HG03060 (cell line): Measurements from ENCODE around the gene ARMC6.
"Not testable (repeated sequence)": the region's sequence is repeated elsewhere in the genome, so short reads cannot be mapped to it uniquely, and the experiment has no call there.

Experiments
- ATAC-seq: cut with Tn5 transposase; IDR thresholded peaks from one replicate; pipeline ENCODE4 v1.9.1; 2021; ENCODE audit warnings: low read depth, moderate number of reproducible peaks; ENCODE audit not compliant: unreplicated experiment

The ARMC6 gene

DNA sequence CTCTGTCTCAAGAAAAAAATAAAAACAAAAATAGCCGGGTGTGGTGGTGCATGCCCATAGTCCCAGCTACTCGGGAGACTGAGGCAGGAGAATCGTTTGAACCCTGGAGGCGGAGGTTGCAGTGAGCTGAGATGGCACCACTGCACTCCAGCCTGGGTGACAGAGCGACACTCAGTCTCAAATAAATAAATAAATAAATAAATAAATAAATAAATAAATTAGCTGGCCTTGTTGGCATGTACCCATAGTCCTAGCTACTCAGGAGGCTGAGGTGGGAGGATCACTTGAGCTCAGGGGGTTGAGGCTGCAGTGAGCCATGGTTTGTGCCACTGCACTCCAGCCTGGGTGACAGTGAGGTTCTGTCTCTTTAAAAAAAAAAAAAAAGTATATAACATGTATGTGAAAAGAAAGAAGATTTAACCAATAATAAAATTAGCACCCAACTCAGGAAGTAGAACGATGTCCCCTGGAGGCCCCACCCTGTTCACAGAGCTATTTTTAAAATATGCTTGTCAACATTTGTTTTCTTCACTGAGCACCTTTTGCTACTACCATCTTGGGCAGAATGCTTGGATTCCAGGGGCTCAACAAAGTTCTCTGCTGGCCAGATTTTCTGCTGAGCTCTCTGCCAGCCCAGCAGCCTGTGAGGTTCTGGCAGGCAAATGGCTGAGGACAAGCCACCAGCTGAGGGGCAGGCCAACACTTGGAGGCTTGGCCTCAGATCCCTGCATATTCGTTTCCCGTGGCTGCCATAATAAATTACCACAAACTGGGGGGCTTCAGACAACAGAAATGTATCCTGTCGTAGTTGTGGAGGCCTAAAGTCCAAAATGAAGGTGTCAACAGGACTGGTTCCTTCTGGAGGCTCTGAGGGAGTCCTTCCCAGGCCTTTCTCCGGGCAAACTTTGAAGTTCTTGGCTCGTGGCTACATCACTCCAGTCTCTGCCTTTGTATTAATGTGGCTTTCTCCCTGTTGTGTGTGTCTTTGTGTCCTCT lies 35.6 kb downstream of the ARMC6 start:
- ATAC-seq: no peak

DNA sequence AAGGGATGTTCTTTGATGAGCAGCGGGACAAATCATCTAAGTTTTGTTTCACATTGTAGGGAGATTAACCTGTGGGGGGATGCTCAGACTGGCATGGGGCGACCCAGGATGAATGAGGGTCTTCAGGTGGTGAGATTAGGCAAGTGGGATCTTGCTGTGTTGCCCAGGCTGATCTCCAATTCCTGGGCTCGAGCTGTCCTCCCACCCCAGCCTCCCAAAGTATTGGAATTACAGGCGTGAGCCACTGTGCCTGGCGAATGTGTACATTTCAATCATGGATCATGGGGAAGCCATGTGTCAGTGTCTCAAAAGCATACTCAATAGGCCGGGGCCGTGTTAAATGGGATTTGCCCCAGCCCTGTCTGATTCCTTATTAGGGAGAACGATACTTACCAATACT lies 38.5 kb downstream of the ARMC6 start:
- ATAC-seq: no peak

DNA sequence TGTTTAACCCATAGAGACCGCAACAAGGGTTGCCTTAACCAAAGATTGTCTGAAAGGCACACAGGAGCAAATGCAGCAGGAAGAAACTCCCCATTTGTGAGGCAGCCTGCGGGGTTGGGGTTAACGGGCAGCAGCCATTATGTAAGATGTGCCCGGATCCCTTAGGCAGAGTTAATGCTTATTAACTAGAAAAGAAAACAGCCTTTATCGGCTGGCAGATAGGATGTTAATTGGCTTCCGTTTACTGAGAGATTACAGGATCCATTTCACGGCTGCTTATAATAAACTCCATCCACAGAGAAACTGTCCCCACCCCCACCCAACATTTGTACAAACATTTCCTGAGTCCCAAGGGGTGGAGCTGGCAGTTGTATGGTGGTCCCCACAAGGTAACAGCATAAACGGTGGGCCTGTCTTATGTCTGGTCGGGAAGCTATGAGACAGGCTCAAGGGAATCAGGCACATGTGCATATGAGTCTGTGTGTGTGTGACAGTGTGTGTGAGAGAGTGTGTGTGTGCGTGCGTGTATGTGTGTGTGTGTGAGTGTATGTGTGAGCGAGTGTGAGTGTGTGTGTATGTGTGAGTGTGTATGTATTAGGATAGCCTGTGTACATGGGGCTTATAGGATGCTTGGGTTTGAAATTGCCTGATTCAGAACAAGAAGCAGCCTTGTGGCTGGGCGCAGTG lies 40.9 kb downstream of the ARMC6 start:
- no peak for ATAC-seq

DNA sequence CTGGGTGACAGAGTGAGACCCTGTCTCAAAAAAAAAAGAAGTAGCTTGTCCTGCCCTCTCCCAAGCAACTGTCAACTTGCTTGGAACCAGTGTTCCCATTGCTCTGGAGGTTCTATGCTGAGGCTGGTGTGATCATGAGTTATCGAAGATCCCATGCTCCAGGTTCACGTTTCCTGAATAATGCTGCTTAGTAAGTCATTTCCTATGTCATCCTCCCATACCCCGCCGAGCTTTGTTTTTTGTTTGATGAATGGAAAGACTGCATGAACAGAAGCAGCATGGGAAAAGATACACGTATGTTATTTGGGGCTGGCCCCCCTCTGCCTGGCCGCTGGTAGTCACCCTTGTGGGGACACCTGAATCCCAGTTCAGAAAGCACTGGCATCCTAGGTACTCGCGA lies 41.7 kb downstream of the ARMC6 start:
- ATAC-seq: no peak

DNA sequence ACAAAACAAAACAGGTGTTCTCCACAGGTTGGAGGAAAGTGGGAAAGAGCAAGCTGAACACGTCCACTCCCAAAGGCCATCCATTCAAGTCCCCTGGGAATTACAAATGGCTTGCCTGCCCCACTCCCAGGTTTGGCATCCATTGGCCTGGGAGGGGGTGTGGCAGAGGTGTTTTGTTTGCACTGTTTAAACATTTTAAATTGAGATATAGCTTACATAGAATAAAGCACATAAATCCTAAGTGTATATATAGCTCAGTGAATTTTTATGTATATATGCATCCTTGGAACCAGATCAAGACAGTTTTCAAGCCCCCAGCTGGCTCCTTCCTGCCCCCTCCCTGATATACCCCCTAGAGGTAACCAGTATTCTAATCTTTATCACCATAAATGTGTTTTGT lies 43.1 kb downstream of the ARMC6 start:
- no peak for ATAC-seq

DNA sequence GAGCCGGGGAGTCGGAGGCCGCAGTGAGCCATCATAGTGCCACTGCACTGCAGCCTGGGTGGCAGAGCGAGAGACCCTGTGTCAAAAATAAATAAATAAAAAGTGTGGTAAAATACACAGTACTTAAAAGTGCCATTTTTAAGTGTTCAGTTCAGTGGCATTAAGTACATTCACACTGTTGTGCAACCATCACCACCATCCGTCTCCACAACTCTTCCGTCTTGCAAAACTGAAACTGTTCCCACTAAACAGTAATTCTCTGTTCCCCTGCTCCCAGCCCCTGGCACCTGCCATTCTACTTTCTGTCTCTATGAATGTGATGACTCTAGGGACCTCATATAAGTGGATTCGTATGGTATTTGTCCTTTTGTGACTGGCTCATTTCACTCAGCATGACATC lies 43.7 kb downstream of the ARMC6 start:
- no peak for ATAC-seq

DNA sequence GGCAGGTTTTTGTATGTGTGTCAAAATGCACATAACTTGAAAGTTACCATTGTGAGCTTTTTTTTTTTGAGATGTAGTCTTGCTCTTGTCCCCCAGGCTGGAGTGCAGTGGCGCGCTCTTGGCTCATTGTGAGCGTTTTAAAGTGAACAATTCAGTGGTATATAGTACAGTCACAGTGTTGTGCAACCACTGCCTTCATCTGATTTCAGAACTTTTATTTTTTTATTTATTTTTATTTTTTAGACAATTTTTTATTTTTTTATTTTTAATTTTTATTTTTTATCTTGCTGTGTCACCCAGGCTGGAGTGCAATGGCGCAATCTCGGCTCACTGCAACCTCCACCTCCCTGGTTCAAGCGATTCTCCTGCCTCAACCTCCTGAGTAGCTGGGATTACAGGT lies 45.4 kb downstream of the ARMC6 start:
- no peak for ATAC-seq

DNA sequence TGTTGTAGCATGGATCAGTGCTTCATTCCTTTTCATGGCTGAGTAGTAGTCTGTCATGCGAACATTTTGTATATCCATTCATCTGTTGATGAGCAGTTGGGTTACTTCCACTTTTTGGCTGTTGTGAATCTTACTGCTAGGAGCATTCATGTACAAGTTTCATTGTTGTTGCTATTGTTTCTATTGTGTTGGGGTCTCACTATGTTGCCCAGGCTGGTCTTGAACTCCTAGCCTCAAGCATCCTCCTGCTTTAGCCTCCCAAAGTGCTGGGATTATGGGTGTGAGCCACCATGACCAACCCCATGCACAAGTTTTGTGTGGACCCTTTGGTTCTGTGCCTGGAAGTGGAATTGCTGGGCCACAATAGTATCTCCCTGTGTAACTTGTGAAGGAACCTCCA lies 46.2 kb downstream of the ARMC6 start:
- ATAC-seq: no peak

DNA sequence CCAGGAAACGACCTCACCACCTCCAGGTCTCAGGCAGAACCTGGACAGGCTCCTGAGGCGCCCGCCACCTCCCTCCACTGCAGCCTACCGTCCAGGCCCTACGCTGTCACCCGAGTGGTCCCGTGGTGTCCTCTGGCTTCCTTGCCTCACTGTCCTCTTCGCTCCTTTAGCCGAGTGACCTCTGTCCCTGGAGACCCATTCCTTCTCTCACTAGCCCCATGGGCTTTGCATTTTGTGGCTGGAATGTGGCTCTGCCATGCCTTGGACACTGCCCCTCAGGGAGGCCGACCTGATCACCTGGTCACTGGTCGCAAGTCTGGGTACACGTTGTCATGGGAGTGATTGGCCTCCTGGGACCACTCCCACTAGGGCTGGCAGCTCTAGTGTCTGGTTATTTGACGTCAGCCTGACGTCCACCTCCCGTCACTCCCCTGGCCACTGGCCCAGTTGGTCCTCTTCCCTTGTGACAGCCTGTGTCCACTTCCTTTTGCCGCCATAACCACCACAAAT lies 48.3 kb downstream of the ARMC6 start:
- ATAC-seq: no peak

DNA sequence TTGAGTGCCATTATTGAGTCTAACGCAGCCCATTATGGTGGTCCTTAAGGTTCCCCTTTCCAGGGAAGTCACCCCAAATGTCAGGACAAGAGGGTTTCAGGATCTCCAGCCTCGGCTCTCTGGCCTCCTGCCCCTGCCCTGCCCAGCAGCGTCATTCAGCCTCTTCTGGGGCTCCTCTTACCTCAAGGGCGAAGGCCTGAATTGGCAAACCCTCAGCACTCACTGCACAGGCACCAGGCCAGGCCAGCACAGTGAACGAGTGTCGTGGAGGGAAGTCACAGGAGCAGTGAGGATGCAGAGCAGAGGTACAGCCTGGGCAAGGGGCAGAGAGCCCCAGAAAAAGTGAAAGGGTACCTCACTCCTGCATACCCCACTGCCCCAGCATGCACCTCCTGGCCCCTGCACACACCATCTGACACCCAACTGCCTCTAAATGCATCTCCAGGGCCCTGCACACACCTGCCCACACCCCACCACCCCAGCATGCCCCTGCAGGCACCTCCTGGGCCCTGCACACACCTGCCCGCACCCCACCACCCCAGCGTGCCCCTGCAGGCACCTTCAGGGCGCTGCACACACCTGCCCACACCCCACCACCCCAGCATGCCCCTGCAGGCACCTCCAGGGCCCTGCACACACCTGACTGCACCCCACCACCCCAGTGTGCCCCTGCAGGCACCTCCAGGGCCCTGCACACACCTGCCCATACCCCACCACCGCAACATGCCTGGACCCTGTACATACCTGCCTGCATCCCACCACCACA lies 50.2 kb downstream of the ARMC6 start:
- no peak for ATAC-seq

DNA sequence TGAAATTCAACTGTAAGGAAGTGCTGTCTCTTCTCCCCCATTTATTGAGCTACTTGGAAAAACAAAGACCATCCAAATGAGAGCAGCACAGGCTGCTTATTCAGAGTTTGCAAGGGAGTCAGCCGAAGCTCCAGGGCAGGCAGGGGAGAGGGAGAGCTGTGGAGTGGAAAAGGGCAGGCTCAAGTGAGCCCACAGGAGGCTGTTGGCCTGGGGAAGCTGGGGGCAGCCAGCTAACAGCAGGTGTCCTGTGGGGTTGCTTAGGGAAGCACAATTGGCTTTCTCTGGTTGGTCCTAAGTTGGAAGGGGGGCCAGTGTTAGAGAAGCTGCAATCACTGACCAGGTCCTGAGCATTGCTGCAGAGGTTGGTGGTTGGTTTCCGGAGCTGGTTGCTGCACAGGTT lies 54.3 kb downstream of the ARMC6 start:
- no peak for ATAC-seq

DNA sequence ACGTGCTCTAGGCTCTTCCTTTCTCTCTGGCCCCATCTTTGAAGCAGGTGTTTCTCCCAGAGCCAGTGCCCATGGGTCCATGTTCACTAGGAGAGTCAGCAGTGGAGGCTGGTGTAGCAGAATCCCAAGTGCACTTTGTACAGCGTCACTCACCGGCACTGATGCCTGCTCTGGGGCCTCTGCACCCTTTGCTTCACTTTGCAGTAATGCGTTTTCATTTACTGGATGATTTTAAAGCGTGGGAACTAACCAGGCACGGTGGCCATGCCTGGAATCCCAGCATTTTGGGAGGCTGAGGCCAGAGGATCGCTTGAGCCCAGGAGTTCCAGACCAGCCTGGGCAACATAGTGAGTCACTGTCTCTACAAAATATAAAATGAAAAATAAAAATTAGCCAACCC lies 61.1 kb downstream of the ARMC6 start:
- no peak for ATAC-seq

DNA sequence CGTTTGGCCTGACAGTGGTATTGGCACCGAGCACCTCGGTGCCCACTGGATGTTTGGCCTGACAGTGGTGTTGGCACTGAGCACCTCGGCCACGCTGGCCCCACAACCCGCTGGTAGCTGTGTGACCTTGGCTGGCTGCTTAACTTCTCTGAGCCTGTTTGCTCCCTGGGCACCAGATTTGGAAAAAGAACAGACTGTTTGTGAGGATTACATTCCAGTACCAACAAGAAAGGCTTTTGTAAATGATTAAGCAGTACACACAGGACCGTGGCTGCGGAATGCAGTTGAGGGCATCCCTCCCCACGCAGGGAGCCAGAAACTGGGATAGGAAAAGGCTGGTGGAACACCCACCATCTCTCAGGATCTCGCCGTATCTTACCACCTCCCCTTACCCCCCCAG lies 62.3 kb downstream of the ARMC6 start:
- ATAC-seq: no peak

DNA sequence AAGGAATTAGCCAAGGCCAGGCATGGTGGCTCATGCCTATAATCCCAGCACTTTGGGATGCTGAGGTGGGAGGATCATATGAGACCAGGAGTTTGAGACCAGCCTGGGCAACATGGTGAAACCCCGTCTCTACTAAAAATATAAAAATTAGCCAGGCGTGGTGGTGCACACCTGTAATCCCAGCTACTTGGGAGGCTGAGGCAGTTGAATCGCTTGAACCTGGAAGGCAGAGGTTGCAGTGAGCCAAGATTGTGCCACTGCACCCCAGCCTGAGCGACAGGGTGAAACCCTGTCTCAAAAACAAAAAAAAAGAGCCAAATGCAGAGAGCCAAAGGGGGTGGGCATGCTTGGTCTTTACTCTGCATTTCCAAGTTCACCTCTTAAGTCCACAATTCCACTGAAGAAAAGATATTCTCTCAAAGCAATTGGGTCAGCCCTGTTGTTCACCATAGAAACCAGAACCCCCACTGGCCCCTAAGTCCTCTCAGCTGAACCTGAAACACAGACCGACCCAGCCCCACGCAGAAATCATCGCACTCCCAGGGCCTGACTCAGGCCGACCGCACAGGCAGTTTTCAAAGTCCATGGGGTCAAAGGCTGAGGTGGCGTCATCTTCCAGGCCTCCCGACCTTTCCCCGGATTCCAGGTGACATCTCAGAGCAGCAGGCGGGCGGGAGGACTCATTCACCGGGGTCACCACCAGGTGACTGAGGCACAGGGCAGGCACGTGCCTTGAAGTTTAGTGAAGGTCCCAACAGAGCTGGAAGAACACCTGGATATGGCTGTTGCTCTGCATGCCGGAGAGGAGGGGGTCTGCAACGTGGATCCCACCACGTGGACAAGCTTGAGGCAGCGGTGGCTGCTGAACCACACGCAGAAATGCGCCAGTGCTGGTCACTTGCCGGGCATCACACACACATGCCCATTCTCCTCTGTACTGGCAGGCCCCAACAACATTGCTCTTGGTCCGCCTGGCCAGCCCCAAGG lies 63.5 kb downstream of the ARMC6 start:
- ATAC-seq: no peak

DNA sequence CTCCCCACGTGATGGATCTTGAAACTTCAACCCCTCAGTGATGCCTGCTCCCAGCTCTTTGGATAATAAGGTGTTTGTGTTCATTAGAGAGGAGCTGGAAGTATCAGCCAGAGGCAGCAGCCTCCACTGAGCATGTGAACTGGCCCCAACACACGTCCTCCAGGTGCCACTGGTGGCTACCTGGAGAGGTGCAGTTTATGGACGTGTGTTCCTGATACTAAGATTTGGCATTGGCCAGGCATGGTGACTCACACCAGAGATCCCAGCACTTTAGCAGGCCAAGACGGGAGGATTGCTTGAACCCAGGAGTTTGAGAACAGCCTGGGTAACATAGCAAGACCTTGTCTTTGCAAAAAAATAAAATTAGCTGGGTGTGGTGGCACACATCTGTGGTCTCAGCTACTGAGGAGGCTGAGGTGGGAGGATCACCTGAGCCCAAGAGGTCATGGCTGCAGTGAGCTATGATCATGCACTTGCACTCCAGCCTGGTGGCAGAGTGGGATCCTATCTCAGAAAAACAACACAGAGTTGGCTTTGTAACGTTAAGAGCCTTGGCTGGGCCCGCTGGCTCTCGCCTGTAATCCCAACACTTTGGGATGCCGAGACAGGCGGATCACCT lies 64.8 kb downstream of the ARMC6 start:
- no peak for ATAC-seq

DNA sequence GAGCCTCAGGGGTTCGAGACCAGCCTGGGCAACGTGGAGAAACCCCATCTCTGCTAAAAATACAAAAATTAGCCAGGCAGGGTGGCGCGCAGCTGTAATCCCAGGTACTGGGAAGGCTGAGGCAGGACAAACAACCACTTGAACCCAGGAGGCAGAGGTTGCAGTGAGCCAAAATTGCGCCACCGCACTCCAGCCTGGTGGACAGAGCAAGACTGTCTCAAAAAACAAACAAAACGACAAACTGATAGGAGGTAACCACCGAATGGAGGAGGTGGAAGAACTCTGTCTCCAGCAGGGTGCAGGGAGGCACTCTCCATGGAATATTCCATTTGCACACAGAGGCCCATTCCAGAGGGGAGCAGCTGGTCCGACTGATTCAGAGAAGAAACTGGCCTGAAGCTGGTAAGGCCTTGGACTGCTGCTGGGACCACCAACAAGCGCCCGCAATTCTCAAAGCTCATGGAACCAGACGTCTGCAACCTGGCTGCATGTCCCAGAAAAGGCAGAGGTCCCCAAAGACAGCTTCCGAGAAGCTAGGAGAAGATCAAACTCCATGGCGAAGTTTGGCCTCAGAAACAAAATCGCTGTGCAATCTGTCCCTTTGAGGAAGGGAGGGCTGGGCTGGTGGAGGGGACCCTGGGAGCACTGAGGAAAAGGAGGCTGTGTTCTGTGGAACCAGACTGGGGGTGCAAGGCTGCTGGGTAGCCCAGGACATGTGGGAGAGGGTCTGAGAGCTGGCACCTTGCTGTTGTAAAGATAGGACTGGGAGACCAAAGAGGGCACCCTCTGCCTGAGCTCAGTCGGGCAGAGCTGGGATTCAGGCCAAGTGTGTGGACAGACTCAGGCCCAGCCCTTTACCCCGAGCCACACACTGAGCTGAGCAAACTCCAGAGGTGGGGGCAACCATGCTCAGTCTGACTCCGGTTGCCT lies 65.6 kb downstream of the ARMC6 start:
- ATAC-seq: no peak

DNA sequence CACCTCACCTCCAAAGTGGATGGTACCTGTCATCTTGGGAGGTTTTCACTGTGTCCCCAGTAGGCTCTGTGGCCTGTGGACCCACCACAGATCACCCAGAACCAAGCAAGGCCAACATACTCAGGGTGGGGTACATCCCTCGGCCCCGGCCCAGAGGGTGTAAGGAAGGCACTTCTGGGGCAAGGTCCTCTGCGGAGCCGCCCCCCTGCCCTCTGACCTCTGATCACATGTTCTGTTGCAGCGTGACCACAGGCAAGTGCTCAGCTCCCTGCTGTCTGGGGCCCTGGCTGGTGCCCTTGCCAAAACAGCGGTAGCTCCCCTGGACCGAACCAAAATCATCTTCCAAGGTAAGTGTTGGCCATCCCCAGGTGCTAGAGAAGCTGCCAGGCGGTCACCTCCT lies 68.1 kb downstream of the ARMC6 start:
- ATAC-seq: no peak

DNA sequence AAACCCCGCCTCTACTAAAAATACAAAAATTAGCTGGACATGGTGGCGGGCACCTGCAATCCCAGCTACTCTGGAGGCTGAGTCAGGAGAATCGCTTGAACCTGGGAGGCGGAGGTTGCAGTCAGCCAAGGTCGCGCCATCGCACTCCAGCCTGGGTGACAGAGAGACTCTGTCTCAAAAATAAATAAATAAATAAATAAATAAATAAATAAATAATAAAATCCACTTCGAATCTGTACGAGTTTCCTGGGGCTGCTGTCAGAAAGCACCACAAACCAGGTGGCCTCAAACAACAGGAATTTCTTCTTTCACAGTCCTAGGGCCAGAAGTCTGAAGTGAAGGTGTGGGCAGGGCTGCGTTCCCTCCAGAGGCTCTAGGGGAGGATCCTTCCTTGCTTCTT lies 69.2 kb downstream of the ARMC6 start:
- ATAC-seq: not testable (repeated sequence)
